ENCODE results near the gene CHAC2.
"Not testable (repeated sequence)": the region's sequence is repeated elsewhere in the genome, so short reads cannot be mapped to it uniquely, and the experiment has no call there.

Gene CHAC2

GRCh38 chr2:53767405-53768241 is at the start of gene CHAC2:
Gene CHAC2 (plus strand): TSS chr2:53767804. CDS start chr2:53767887, 83 bp downstream.
- DNase-seq: peak in 57 of 58 donors; percentile 13 to 88 (median 70)

GRCh38 chr2:53720944-53721343 is 46.7 kb upstream of the CHAC2 start:
- DNase-seq: not testable (repeated sequence)

- no peak for DNase-seq
These were observed 43.1 kb upstream of the CHAC2 start for GRCh38 chr2:53724536-53724935.

GRCh38 chr2:53725662-53726061 is 41.9 kb upstream of the CHAC2 start:
- no peak for DNase-seq

- DNase-seq: no peak
These were observed 39.7 kb upstream of the CHAC2 start for GRCh38 chr2:53727921-53728320.

- no peak for DNase-seq
These were observed 38.4 kb upstream of the CHAC2 start for GRCh38 chr2:53729143-53729762.

GRCh38 chr2:53737091-53737490 is 30.5 kb upstream of the CHAC2 start:
- DNase-seq: no peak

- no peak for DNase-seq
These were observed 28.6 kb upstream of the CHAC2 start for GRCh38 chr2:53739032-53739431.

- no peak for DNase-seq
These were observed 27.4 kb upstream of the CHAC2 start for GRCh38 chr2:53740170-53740569.

- no peak for DNase-seq
These were observed 23.1 kb upstream of the CHAC2 start for GRCh38 chr2:53744395-53745065.

GRCh38 chr2:53750041-53750768 is 17.4 kb upstream of the CHAC2 start:
- DNase-seq: peak in 1 of 58 donors; percentile 48

GRCh38 chr2:53751728-53752127 is 15.9 kb upstream of the CHAC2 start:
- no peak for DNase-seq

- no peak for DNase-seq
These were observed 15.2 kb upstream of the CHAC2 start for GRCh38 chr2:53752385-53752784.

- no peak for DNase-seq
These were observed 14.6 kb upstream of the CHAC2 start for GRCh38 chr2:53753041-53753440.

GRCh38 chr2:53755121-53755520 is 12.5 kb upstream of the CHAC2 start:
- DNase-seq: peak in 2 of 58 donors; percentile 2 to 10

- DNase-seq: no peak
These were observed 11.0 kb upstream of the CHAC2 start for GRCh38 chr2:53756644-53757043.

GRCh38 chr2:53757206-53757605 is 10.4 kb upstream of the CHAC2 start:
- DNase-seq: not testable (repeated sequence)

GRCh38 chr2:53765767-53766166 is 1.8 kb upstream of the CHAC2 start:
- no peak for DNase-seq

- peak in 5 of 58 donors; percentile 11 to 53 (median 38) for DNase-seq
These were observed 588 bp downstream of the CHAC2 start for GRCh38 chr2:53768242-53768542.

GRCh38 chr2:53769318-53769945 is 1.8 kb downstream of the CHAC2 start:
- DNase-seq: no peak

GRCh38 chr2:53770264-53770663 is 2.7 kb downstream of the CHAC2 start:
- no peak for DNase-seq

Data from anterior cingulate cortex (tissue), 58 donors.